ENCODE measurements around the gene KLHL7. TPM values are rescaled to one million over a fixed set of nuclear protein-coding genes. Genes with fewer than 3 reads are reported as not detected.

Gene KLHL7
- total and polyA plus RNA-seq, 9 of the 15 experiments (the other 6 are each of a cell fraction or from before 2014, with no cell fraction given), result 4.2 to 63.1 (median 32.3) TPM

- BruUV-seq (replicated peaks), result no TSS peak
- peak overlapping the region; percentile 29 for H3K4me2 ChIP-seq (ENCODE audit: insufficient read depth, low read length)
- in situ Hi-C loops (cut with MboI), result no loop called here
- TF ChIP-seq HDAC2 (IDR thresholded peaks at IDR 0.05) (no peak), RAD21 (CRISPR knock-in tag; conservative IDR thresholded peaks at IDR 0.05 in 1 of 2, IDR thresholded peaks at IDR 0.05 in 1 of 2) (0 out of 4 replicates have a peak, but pooled peaks of 1 of the 2 experiments have one; percentile 9), CBX8 (IDR thresholded peaks at IDR 0.05; ENCODE audit: borderline replicate concordance, extremely low read depth, low read depth, low read length, poor library complexity, severe bottlenecking) (no peak), GMEB1 (CRISPR knock-in tag; IDR thresholded peaks at IDR 0.05) (no peak), TEAD1 (CRISPR knock-in tag; IDR thresholded peaks at IDR 0.05) (no peak), SPI1 (IDR thresholded peaks at IDR 0.05; ENCODE audit: borderline replicate concordance, low read depth, low read length) (peak; percentile 71; the same call in 1 of the 2 replicates), ATF4 (CRISPR knock-in tag; IDR thresholded peaks at IDR 0.05) (no peak), TRIM25 (IDR thresholded peaks at IDR 0.05; ENCODE audit: borderline replicate concordance) (no peak), POLR2B (IDR thresholded peaks at IDR 0.05; ENCODE audit: low read depth, partially characterized antibody) (no peak), FOXM1 (IDR thresholded peaks at IDR 0.05; ENCODE audit: low read depth) (peak; percentile 32; the same call in 1 of the 2 replicates), FOXM1 (CRISPR knock-in tag; IDR thresholded peaks at IDR 0.05; ENCODE audit: low read depth) (no peak), TEAD4 (IDR thresholded peaks at IDR 0.05; ENCODE audit: low read length) (peak; percentile 6; the same call in 1 of the 2 replicates), TEAD4 (CRISPR knock-in tag; IDR thresholded peaks at IDR 0.05; ENCODE audit: borderline replicate concordance) (no peak), SMARCE1 (IDR thresholded peaks at IDR 0.05) (peak; percentile 43; the same call in 1 of the 2 replicates), ELF2 (CRISPR knock-in tag; IDR thresholded peaks at IDR 0.05) (peak; percentile 19; the same call in 1 of the 2 replicates), GABPA (tag; conservative IDR thresholded peaks at IDR 0.05; ENCODE audit: low read depth) (peak; percentile 47; the same call in 1 of the 2 replicates)
Measured at GRCh38 chr7:23058408-23059096, 47.0 kb upstream of the KLHL7 start.

More at GRCh38 chr7:23058408-23059096, 47.0 kb upstream of the KLHL7 start:
- Histone ChIP-seq H3K9me3 (replicated peaks; ENCODE audit: control insufficient read depth, insufficient read depth, low read depth, low read length) (no peaks in the 10 kb centered on the region), H3K4me1 (replicated peaks in 1 of 2; ENCODE audit: control insufficient read depth in 2 of 2, insufficient read depth in 2 of 2, low read length in 2 of 2) (peaks cover 5 to 7% of the 10 kb centered on the region in 2 experiments), H3K9ac (ENCODE audit: insufficient read depth in 1 of 2, low read depth in 2 of 2, low read length in 2 of 2) (no peak overlapping the region), H3K4me3 (no peak overlapping the region), H3K27ac (ENCODE audit: extremely low read depth, low read depth, low read length) (no peak overlapping the region), H2AFZ (ENCODE audit: low read depth, low read length) (peak overlapping the region; percentile 78), H3K9me1 (ENCODE audit: control insufficient read depth, insufficient read depth, low read length) (no peaks in the 10 kb centered on the region), H4K20me1 (replicated peaks; ENCODE audit: control insufficient read depth, insufficient read depth, low read length) (no peaks in the 10 kb centered on the region), H3K79me2 (ENCODE audit: control insufficient read depth, insufficient read depth, low read length) (no peaks in the 10 kb centered on the region), H3K36me3 (ENCODE audit: control insufficient read depth, insufficient read depth, low read length) (no peaks in the 10 kb centered on the region), H3K27me3 (ENCODE audit: control insufficient read depth in 2 of 2, insufficient read depth in 2 of 2, low read length in 2 of 2) (no peaks in the 10 kb centered on the region)
- FAIRE-seq (no peak), DNase-seq (ENCODE audit: extremely low read depth in 1 of 4, low spot score in 3 of 4) (no peak), ATAC-seq (peak; percentile 35)
- intact Hi-C loops (cut with micrococcal nuclease), result loop anchor here (5.0 to 10.0 kb wide), 3 partner anchors 46 to 276 kb away; partner anchors contain the start of genes HYCC1 and TOMM7
- ChIA-PET CTCF (ENCODE audit: low intra/inter-chr PET ratio) (no interaction called here), POLR2A (interaction anchor here (0.6 to 0.7 kb wide), 3 partner anchors 16 to 162 kb away, joined by 3 to 4 read pairs (median 3); no protein-coding TSS in a partner anchor)
- WGBS (ENCODE audit: insufficient coverage, low coverage, missing lambda C conversion rate), result 11% methylated on average over 6 of the region's 6 CpGs

Data from K562 (cell line).